Smooth muscle cell of bladder (primary cell): Measurements from ENCODE around the gene SHLD1. TPM values are rescaled to one million over a fixed set of nuclear protein-coding genes. Genes with fewer than 3 reads are reported as not detected.

Experiments
- total RNA-seq: library from RNA; depleted of rRNA; stranded (reverse); fragments of >200 nt; gene quantifications from 2 replicates; pipeline ENCODE4 v1.2.3, GENCODE V29; 2014

Gene SHLD1
- 1.9 and 3.1 TPM in 2 replicates for total RNA-seq

GRCh38 chr20:5749952-5750779 is at the start of gene SHLD1:
Gene SHLD1 (plus strand): TSS chr20:5750401. CDS start chr20:5772866, 22,465 bp downstream.

Other genes with a start within 250 kb of the SHLD1 start
- 18.5 and 48.6 TPM in 2 replicates for gene GPCPD1, start 139.4 kb upstream of the SHLD1 start, total RNA-seq
- under 0.01 and 0.09 TPM in 2 replicates for gene CHGB, start 161.1 kb downstream of the SHLD1 start, total RNA-seq
- gene TRMT6, start 200.1 kb downstream of the SHLD1 start, total RNA-seq: 5.8 and 7.5 TPM in 2 replicates
- gene MCM8, start 200.3 kb downstream of the SHLD1 start, total RNA-seq: 2.3 and 2.6 TPM in 2 replicates